H9 (cell line): Measurements from ENCODE around the gene SOCS3. TPM values are rescaled to one million over a fixed set of nuclear protein-coding genes. Genes with fewer than 3 reads are reported as not detected.
A peak's percentile ranks its signal among the peaks of the same experiment; 100 is the strongest.

Experiments
- DNase-seq: peaks from one replicate; pipeline ENCODE4 v3.0.0-alpha.2; 2017
- H2AFZ ChIP-seq: one replicate; pipeline ENCODE4 v1.6.1; 2013; ENCODE audit warnings: mild to moderate bottlenecking, low read length, control low read depth, moderate library complexity
- H2AK5ac ChIP-seq: 2 replicates; pipeline ENCODE4 v1.6.1; 2013; ENCODE audit warnings: low read length, control low read depth, mixed read lengths; ENCODE audit not compliant: insufficient read length
- H2BK120ac ChIP-seq: one replicate; pipeline ENCODE4 v1.6.1; 2013; ENCODE audit warnings: low read depth, mild to moderate bottlenecking, low read length, control low read depth, inconsistent platforms; ENCODE audit not compliant: poor library complexity, severe bottlenecking
- H2BK12ac ChIP-seq: 2 replicates; pipeline ENCODE4 v1.6.1; 2013; ENCODE audit warnings: low read length, control low read depth, mixed read lengths, low read depth; ENCODE audit not compliant: insufficient read length
- H2BK15ac ChIP-seq: 2 replicates; pipeline ENCODE4 v1.6.1; 2013; ENCODE audit warnings: low read depth, low read length, control low read depth
- H2BK20ac ChIP-seq: one replicate; pipeline ENCODE4 v1.6.1; 2013; ENCODE audit warnings: low read depth, mild to moderate bottlenecking, low read length, control low read depth, inconsistent platforms; ENCODE audit not compliant: poor library complexity, severe bottlenecking
- H2BK5ac ChIP-seq: 2 replicates; pipeline ENCODE4 v1.6.1; 2013; ENCODE audit warnings: low read length, control low read depth, mixed read lengths; ENCODE audit not compliant: insufficient read length
- H3K14ac ChIP-seq: 2 replicates; pipeline ENCODE4 v1.6.1; 2013; ENCODE audit warnings: low read length, control low read depth; ENCODE audit not compliant: insufficient read depth
- H3K18ac ChIP-seq: 2 replicates; pipeline ENCODE4 v1.6.1; 2013; ENCODE audit warnings: low read depth, mild to moderate bottlenecking, mixed read lengths, low read length, control low read depth; ENCODE audit not compliant: insufficient read length
- H3K23ac ChIP-seq: 2 replicates; pipeline ENCODE4 v1.6.1; 2013; ENCODE audit warnings: low read length, control low read depth, mixed read lengths, low read depth; ENCODE audit not compliant: insufficient read length
- H3K23me2 ChIP-seq: 2 replicates; pipeline ENCODE4 v1.6.1; 2013; ENCODE audit warnings: low read depth, mild to moderate bottlenecking, mixed read lengths, low read length, control low read depth; ENCODE audit not compliant: insufficient read length, poor library complexity, severe bottlenecking
- H3K27ac ChIP-seq: 2 replicates; pipeline ENCODE4 v1.5.1; 2013; ENCODE audit warnings: low read length, control low read depth, mixed read lengths, low read depth; ENCODE audit not compliant: insufficient read length
- H3K27me3 ChIP-seq: 2 replicates; pipeline ENCODE4 v1.6.1; 2013; ENCODE audit warnings: low read length, control low read depth, inconsistent platforms; ENCODE audit not compliant: insufficient read depth
- H3K4ac ChIP-seq: 2 replicates; pipeline ENCODE4 v1.6.1; 2013; ENCODE audit warnings: low read depth, mild to moderate bottlenecking, control low read depth, inconsistent platforms, low read length, moderate library complexity
- H3K4me1 ChIP-seq: 2 replicates; pipeline ENCODE4 v1.6.1; 2013; ENCODE audit warnings: low read length, control low read depth, inconsistent platforms; ENCODE audit not compliant: insufficient read depth
- H3K4me2 ChIP-seq: 2 replicates; pipeline ENCODE4 v1.6.1; 2013; ENCODE audit warnings: low read length, control low read depth, mixed read lengths; ENCODE audit not compliant: insufficient read length, insufficient read depth
- H3K56ac ChIP-seq: 2 replicates; pipeline ENCODE4 v1.6.1; 2013; ENCODE audit warnings: low read depth, mild to moderate bottlenecking, mixed read lengths, low read length, control low read depth; ENCODE audit not compliant: insufficient read length
- H3K79me1 ChIP-seq: 2 replicates; pipeline ENCODE4 v1.6.1; 2013; ENCODE audit warnings: low read depth, mild to moderate bottlenecking, moderate library complexity, low read length, control low read depth, inconsistent platforms; ENCODE audit not compliant: insufficient read depth, poor library complexity, severe bottlenecking
- H3K79me2 ChIP-seq: 2 replicates; pipeline ENCODE4 v1.6.1; 2013; ENCODE audit warnings: low read length, control low read depth, inconsistent platforms; ENCODE audit not compliant: insufficient read depth
- H3K9ac ChIP-seq: 2 replicates; pipeline ENCODE4 v1.6.1; 2013; ENCODE audit warnings: low read length, control low read depth, mixed read lengths; ENCODE audit not compliant: insufficient read length; ENCODE audit errors: extremely low read depth
- H3K9me3 ChIP-seq: one replicate; pipeline ENCODE4 v1.6.1; 2013; ENCODE audit warnings: low read depth, low read length, inconsistent platforms; ENCODE audit not compliant: control insufficient read depth
- H3T11ph ChIP-seq: one replicate; pipeline ENCODE4 v1.6.1; 2013; ENCODE audit warnings: mild to moderate bottlenecking, low read length, control low read depth, inconsistent platforms
- H4K20me1 ChIP-seq: one replicate; pipeline ENCODE4 v1.6.1; 2013; ENCODE audit not compliant: control insufficient read depth, insufficient read length, insufficient read depth
- H4K5ac ChIP-seq: 2 replicates; pipeline ENCODE4 v1.6.1; 2013; ENCODE audit warnings: low read depth, mild to moderate bottlenecking, mixed read lengths, low read length, control low read depth; ENCODE audit not compliant: insufficient read length
- H4K8ac ChIP-seq: replicated peaks from 2 replicates; pipeline ENCODE4 v1.6.1; 2013; ENCODE audit warnings: low read length, control low read depth, mixed read lengths, low read depth; ENCODE audit not compliant: insufficient read length
- H4K91ac ChIP-seq: 2 replicates; pipeline ENCODE4 v1.6.1; 2013; ENCODE audit warnings: low read depth, mild to moderate bottlenecking, moderate library complexity, mixed read lengths, low read length, control low read depth; ENCODE audit not compliant: insufficient read length
- H3K27ac Mint-ChIP-seq, 3 experiments: 2 replicates in 2 of 3; 3 replicates in 1 of 3; pipeline ENCODE4 v1.8.0; 2020 to 2021; ENCODE audit warnings: mixed read lengths in 3 of 3, mild to moderate bottlenecking in 1 of 3, moderate library complexity in 1 of 3
- H3K27me3 Mint-ChIP-seq: 2 replicates; pipeline ENCODE4 v1.8.0; 2021; ENCODE audit warnings: low read depth, mild to moderate bottlenecking, moderate library complexity, mixed read lengths
- H3K36me3 Mint-ChIP-seq, 3 experiments: 2 replicates in 2 of 3; 3 replicates in 1 of 3; pipeline ENCODE4 v1.8.0; 2020 to 2021; ENCODE audit warnings: low read depth in 3 of 3, mixed read lengths in 3 of 3; ENCODE audit not compliant: insufficient read depth in 1 of 3
- H3K4me1 Mint-ChIP-seq, 2 experiments: 2 replicates each; pipeline ENCODE4 v1.8.0; 2020; ENCODE audit warnings: mixed read lengths in 2 of 2
- H3K4me3 Mint-ChIP-seq, 2 experiments: 2 replicates in 1 of 2; 3 replicates in 1 of 2; pipeline ENCODE4 v1.8.0; 2020 to 2021; ENCODE audit warnings: mild to moderate bottlenecking in 2 of 2, mixed read lengths in 2 of 2, moderate library complexity in 1 of 2
- H3K9me3 Mint-ChIP-seq, 2 experiments: 2 replicates in 1 of 2; 3 replicates in 1 of 2; pipeline ENCODE4 v1.8.0; 2020; ENCODE audit warnings: mild to moderate bottlenecking in 2 of 2, mixed read lengths in 2 of 2, moderate library complexity in 1 of 2
- WGBS: extraction: QIAGEN DNeasy Blood & Tissue Kit; methylation state at CpG from one replicate; pipeline ENCODE4 v1.1.7; 2013; ENCODE audit warnings: missing lambda C conversion rate, low lambda C conversion rate, mixed read lengths; ENCODE audit not compliant: insufficient read length; ENCODE audit errors: extremely low coverage; 5-methylcytosine and 5-hydroxymethylcytosine counted together
- total RNA-seq: library from RNA; stranded (reverse); gene quantifications from 2 replicates; pipeline ENCODE4 v1.2.1, GENCODE V29; 2021
- TF ChIP-seq, protein P1 (sequence below): fragments of 200-600 bp; sonication (generic); conservative IDR thresholded peaks from 3 replicates; pipeline ENCODE4 v1.8.0; 2021; ENCODE audit warnings: antibody characterized with exemption, mild to moderate bottlenecking

SOCS3 gene
- total RNA-seq, 1 experiment from 2014 or later = 9.5 TPM

DNA sequence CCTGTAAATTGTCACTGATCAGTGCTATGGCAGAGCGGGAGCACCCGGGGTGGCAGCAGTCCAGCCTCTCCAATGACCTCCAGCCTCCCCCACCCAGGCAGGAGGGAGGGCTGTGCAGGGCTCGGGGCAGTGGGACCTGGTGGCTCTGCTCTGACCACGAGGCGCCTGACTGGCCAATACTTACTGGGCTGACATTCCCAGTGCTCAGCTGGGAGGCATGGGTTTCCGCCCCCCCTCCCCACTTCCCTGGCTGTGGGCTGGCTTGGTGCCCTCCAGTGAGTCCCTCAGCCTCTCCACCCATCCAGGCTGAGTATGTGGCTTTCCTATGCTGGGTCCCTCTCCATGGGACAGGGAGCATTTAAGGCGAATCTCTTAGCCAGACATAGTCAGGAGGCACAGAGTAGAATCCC lies 2.7 kb downstream of the SOCS3 start:
- Histone ChIP-seq H3K14ac (no peak overlapping the region), H2BK120ac (no peak overlapping the region), H2BK20ac (no peak overlapping the region), H2BK12ac (no peak overlapping the region), H4K5ac (no peak overlapping the region), H3K9ac (no peak overlapping the region), H2AFZ (no peak overlapping the region), H3K56ac (no peak overlapping the region), H3K79me1 (no peaks in the 10 kb centered on the region), H3K18ac (no peak overlapping the region), H3K4me1 (peaks cover 17% of the 10 kb centered on the region; the same call in 1 of the 2 replicates), H2BK5ac (no peak overlapping the region), H3K23ac (no peak overlapping the region), H3K79me2 (peaks cover 15% of the 10 kb centered on the region; the same call in 1 of the 2 replicates), H4K20me1 (no peaks in the 10 kb centered on the region), H3K9me3 (no peaks in the 10 kb centered on the region), H3K23me2 (peaks cover 26% of the 10 kb centered on the region), H3T11ph (no peak overlapping the region), H3K4me2 (peak overlapping the region; percentile 42), H4K8ac (no peak overlapping the region), H2AK5ac (no peak overlapping the region), H4K91ac (no peak overlapping the region), H3K27ac (no peak overlapping the region), H3K4ac (no peak overlapping the region), H2BK15ac (no peak overlapping the region), H3K27me3 (no peaks in the 10 kb centered on the region)
- Mint-ChIP-seq H3K9me3 (peaks cover 0 to 4% of the 10 kb centered on the region in 2 experiments; a peak in 2 of 5 replicates), H3K36me3 (peaks cover 14 to 21% (median 14%) of the 10 kb centered on the region in 3 experiments; a peak in 6 of 7 replicates), H3K4me3 (peak overlapping the region; percentile 63 to 84; a peak in 4 of 5 replicates), H3K27me3 (peaks cover 67% of the 10 kb centered on the region), H3K27ac (no peak overlapping the region), H3K4me1 (peaks cover 58 to 67% of the 10 kb centered on the region in 2 experiments)
- DNase-seq = peak; percentile 56
- WGBS = no CpG with 5 or more reads among the region's 7 CpGs
- TF ChIP-seq, protein P1, sequence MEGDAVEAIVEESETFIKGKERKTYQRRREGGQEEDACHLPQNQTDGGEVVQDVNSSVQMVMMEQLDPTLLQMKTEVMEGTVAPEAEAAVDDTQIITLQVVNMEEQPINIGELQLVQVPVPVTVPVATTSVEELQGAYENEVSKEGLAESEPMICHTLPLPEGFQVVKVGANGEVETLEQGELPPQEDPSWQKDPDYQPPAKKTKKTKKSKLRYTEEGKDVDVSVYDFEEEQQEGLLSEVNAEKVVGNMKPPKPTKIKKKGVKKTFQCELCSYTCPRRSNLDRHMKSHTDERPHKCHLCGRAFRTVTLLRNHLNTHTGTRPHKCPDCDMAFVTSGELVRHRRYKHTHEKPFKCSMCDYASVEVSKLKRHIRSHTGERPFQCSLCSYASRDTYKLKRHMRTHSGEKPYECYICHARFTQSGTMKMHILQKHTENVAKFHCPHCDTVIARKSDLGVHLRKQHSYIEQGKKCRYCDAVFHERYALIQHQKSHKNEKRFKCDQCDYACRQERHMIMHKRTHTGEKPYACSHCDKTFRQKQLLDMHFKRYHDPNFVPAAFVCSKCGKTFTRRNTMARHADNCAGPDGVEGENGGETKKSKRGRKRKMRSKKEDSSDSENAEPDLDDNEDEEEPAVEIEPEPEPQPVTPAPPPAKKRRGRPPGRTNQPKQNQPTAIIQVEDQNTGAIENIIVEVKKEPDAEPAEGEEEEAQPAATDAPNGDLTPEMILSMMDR = no peak
